Transverse colon (tissue), 4 donors: Measurements from ENCODE around the gene PELI1. TPM values are rescaled to one million over a fixed set of nuclear protein-coding genes. Genes with fewer than 3 reads are reported as not detected.
A peak's percentile ranks its signal among the peaks of the same experiment; 100 is the strongest.

Source experiments
- DNase-seq: peaks from one replicate; pipeline ENCODE4 v3.0.0-alpha.2; 2019
- H3K27ac ChIP-seq, 4 donors: fragments of 200-600 bp; sonication (generic); 2 replicates each; pipeline ENCODE4 v1.5.1; 2016 to 2018; ENCODE audit warnings: inconsistent platforms in 4 of 4
- H3K27me3 ChIP-seq: fragments of 200-600 bp; sonication (generic); 2 replicates; pipeline ENCODE4 v1.5.1; 2017; ENCODE audit warnings: inconsistent platforms
- H3K36me3 ChIP-seq, 4 donors: fragments of 200-600 bp; sonication (generic); 2 replicates each; pipeline ENCODE4 v1.5.1; 2017 to 2019; ENCODE audit warnings: inconsistent platforms in 4 of 4
- H3K4me1 ChIP-seq, 4 donors: fragments of 200-600 bp; sonication (generic); 2 replicates each; pipeline ENCODE4 v1.5.1; 2017 to 2020; ENCODE audit warnings: inconsistent platforms in 4 of 4
- H3K4me3 ChIP-seq, 4 donors: fragments of 200-600 bp; sonication (generic); 1 replicate in 1 of 4; 2 replicates in 3 of 4; pipeline versions ENCODE4 v1.5.1 to v1.6.1; 2017 to 2019; ENCODE audit warnings: inconsistent platforms in 4 of 4
- H3K9me3 ChIP-seq, 2 donors: fragments of 200-600 bp; sonication (generic); 2 replicates each; pipeline ENCODE4 v1.5.1; 2017 to 2019; ENCODE audit warnings: inconsistent platforms in 2 of 2
- CTCF ChIP-seq, 5 experiments: fragments of 200-600 bp in 3 of 5; fragments of 450-650 bp in 2 of 5; sonication (generic) in 3 of 5; IDR thresholded peaks; 1 replicate in 2 of 5; 2 replicates in 3 of 5; pipeline ENCODE4 v1.5.1; 2016 to 2017; ENCODE audit warnings: antibody characterized with exemption in 5 of 5, inconsistent platforms in 3 of 5, mild to moderate bottlenecking in 2 of 5, moderate library complexity in 1 of 5
- EP300 ChIP-seq: sonication (generic); formaldehyde crosslinking; IDR thresholded peaks from one replicate; pipeline ENCODE4 v1.6.1; 2017; ENCODE audit warnings: antibody characterized with exemption, low read depth
- POLR2A ChIP-seq: fragments of 450-650 bp; IDR thresholded peaks from one replicate; pipeline ENCODE4 v1.6.1; 2016; ENCODE audit warnings: antibody characterized with exemption, mild to moderate bottlenecking, moderate library complexity
- POLR2AphosphoS5 ChIP-seq, 3 donors: sonication (generic); formaldehyde crosslinking; IDR thresholded peaks; one replicate each; pipeline ENCODE4 v1.6.1; 2016; ENCODE audit warnings: antibody characterized with exemption in 3 of 3
- WGBS, 2 donors: methylation state at CpG; one replicate each; pipeline ENCODE4 v1.1.5; 2018; ENCODE audit warnings: low coverage in 1 of 2; 5-methylcytosine and 5-hydroxymethylcytosine counted together
- in situ Hi-C, 4 donors: fragments of 200-750 bp; cut with MboI; loops; one replicate each; pipeline versions ENCODE4 v1.15.0 to v1.15.1; 2017; ENCODE audit warnings: low sequenced_read_pairs in 3 of 4, low pct_ligation_motif_present in 1 of 4, low pct_unique_long_range_greater_than_20kb in 1 of 4
- intact Hi-C: fragments of 100-400 bp; cut with DNase I; formaldehyde crosslinking; loops from one replicate; pipeline ENCODE4 v1.15.1; 2023; ENCODE audit warnings: low total_unique reads
- total RNA-seq, 4 donors: library from RNA; depleted of rRNA; stranded (reverse); fragments of >200 nt; gene quantifications; one replicate each; pipeline ENCODE4 v1.1.0, GENCODE V29; 2016

PELI1 gene
- total RNA-seq, 4 donors from 2014 or later, result 20.6 to 818 (median 41.3) TPM

GRCh38 chr2:64062840-64063239 lies 81.4 kb downstream of the PELI1 start:
- Histone ChIP-seq H3K36me3 (no peaks in the 10 kb centered on the region), H3K4me1 (peaks cover 3 to 23% (median 16%) of the 10 kb centered on the region in 4 donors), H3K27me3 (no peaks in the 10 kb centered on the region), H3K9me3 (no peaks in the 10 kb centered on the region), H3K4me3 (no peak overlapping the region), H3K27ac (peak overlapping the region in 2 of 4 donors; percentile 47 to 52)
- in situ Hi-C loops, result loop anchor here in 3 of 4 donors (25.0 kb wide), 2 partner anchors 249 to 824 kb away; no protein-coding TSS in a partner anchor
- TF ChIP-seq CTCF (IDR thresholded peaks at IDR 0.05) (no peak), EP300 (no peak), POLR2A (no peak)
- DNase-seq, result no peak
- intact Hi-C loops, result no loop called here

- intact Hi-C loops, result no loop called here
Measured at GRCh38 chr2:64059270-64059669, 85.0 kb downstream of the PELI1 start.

GRCh38 chr2:64056021-64056420 lies 88.2 kb downstream of the PELI1 start:
- H3K4me3 ChIP-seq, result no peak overlapping the region
- TF ChIP-seq POLR2AphosphoS5 (IDR thresholded peaks at IDR 0.05), result no peak
- TF ChIP-seq POLR2A, result no peak
- TF ChIP-seq EP300, result no peak
- TF ChIP-seq CTCF (IDR thresholded peaks at IDR 0.05), result no peak
- intact Hi-C loops (no loop called here), in situ Hi-C loops (loop anchor here in 3 of 4 donors (10.0 to 25.0 kb wide), 4 partner anchors 256 to 831 kb away; no protein-coding TSS in a partner anchor)
- H3K27ac ChIP-seq, result no peak overlapping the region
- H3K9me3 ChIP-seq, result no peaks in the 10 kb centered on the region
- no peaks in the 10 kb centered on the region for H3K27me3 ChIP-seq
- DNase-seq, result no peak
- H3K4me1 ChIP-seq, result no peaks in the 10 kb centered on the region
- no peaks in the 10 kb centered on the region for H3K36me3 ChIP-seq
- WGBS, 2 donors, result 95 to 100% methylated on average over 1 to 2 of the region's 2 CpGs

More at GRCh38 chr2:64059270-64059669, 85.0 kb downstream of the PELI1 start:
- Histone ChIP-seq H3K4me3 (no peak overlapping the region), H3K9me3 (no peaks in the 10 kb centered on the region), H3K4me1 (peaks cover 3 to 15% (median 13%) of the 10 kb centered on the region in 4 donors), H3K36me3 (no peaks in the 10 kb centered on the region), H3K27ac (no peak overlapping the region), H3K27me3 (no peaks in the 10 kb centered on the region)
- no peak for DNase-seq
- TF ChIP-seq POLR2A, result no peak
- TF ChIP-seq POLR2AphosphoS5 (IDR thresholded peaks at IDR 0.05), result no peak
- no peak for TF ChIP-seq CTCF (IDR thresholded peaks at IDR 0.05)
- TF ChIP-seq EP300, result no peak
- in situ Hi-C loops, result loop anchor here in 3 of 4 donors (10.0 to 25.0 kb wide), 4 partner anchors 253 to 828 kb away; no protein-coding TSS in a partner anchor

GRCh38 chr2:64054161-64054915 lies 89.9 kb downstream of the PELI1 start:
- Histone ChIP-seq H3K4me3 (no peak overlapping the region), H3K27me3 (no peaks in the 10 kb centered on the region), H3K36me3 (no peaks in the 10 kb centered on the region), H3K27ac (no peak overlapping the region), H3K4me1 (peaks cover 0 to 8% (median 3%) of the 10 kb centered on the region in 4 donors), H3K9me3 (no peaks in the 10 kb centered on the region)
- 53 to 58% methylated on average over 4 of the region's 4 CpGs for WGBS, 2 donors
- TF ChIP-seq CTCF (IDR thresholded peaks at IDR 0.05), result no peak
- no peak for TF ChIP-seq POLR2A
- no peak for TF ChIP-seq POLR2AphosphoS5 (IDR thresholded peaks at IDR 0.05)
- no peak for TF ChIP-seq EP300
- peak; percentile 20 for DNase-seq
- intact Hi-C loops, result loop anchor here (5.0 kb wide), 1 partner anchor 273 kb away; no protein-coding TSS in a partner anchor
- in situ Hi-C loops, result loop anchor here (5.0 to 25.0 kb wide), 6 partner anchors 258 to 833 kb away; no protein-coding TSS in a partner anchor
